Mesenchymal stem cell (in vitro differentiated cells and primary cell): ENCODE measurements around the gene GIMAP8.

Experiments
- DNase-seq: peaks from one replicate; pipeline ENCODE4 v3.0.0-alpha.2; 2013
- H2AFZ ChIP-seq: one replicate; pipeline ENCODE4 v1.6.1; 2013; ENCODE audit warnings: low read depth, mild to moderate bottlenecking, control low read depth, inconsistent platforms, low read length, moderate library complexity
- H2AK5ac ChIP-seq: 2 replicates; pipeline ENCODE4 v1.6.1; 2013; ENCODE audit warnings: low read length, moderate library complexity, mild to moderate bottlenecking, inconsistent platforms; ENCODE audit not compliant: severe bottlenecking
- H2BK120ac ChIP-seq: one replicate; pipeline ENCODE4 v1.6.1; 2013; ENCODE audit warnings: low read depth, mild to moderate bottlenecking, inconsistent platforms, low read length, moderate library complexity
- H2BK12ac ChIP-seq, 2 experiments: one replicate each; pipeline ENCODE4 v1.6.1; 2013; ENCODE audit warnings: inconsistent platforms in 2 of 2, low read length in 2 of 2, mild to moderate bottlenecking in 2 of 2, moderate library complexity in 2 of 2, control low read depth in 1 of 2
- H2BK15ac ChIP-seq: one replicate; pipeline ENCODE4 v1.6.1; 2013; ENCODE audit warnings: mild to moderate bottlenecking, low read depth, inconsistent platforms; ENCODE audit not compliant: poor library complexity, severe bottlenecking
- H2BK5ac ChIP-seq: 2 replicates; pipeline ENCODE4 v1.6.1; 2013; ENCODE audit warnings: low read depth, mild to moderate bottlenecking, low read length, control low read depth, inconsistent platforms; ENCODE audit not compliant: poor library complexity, severe bottlenecking
- H3K14ac ChIP-seq, 2 experiments: one replicate each; pipeline ENCODE4 v1.6.1; 2013; ENCODE audit warnings: inconsistent platforms in 2 of 2, low read length in 2 of 2, control low read depth in 1 of 2, mild to moderate bottlenecking in 1 of 2, moderate library complexity in 1 of 2
- H3K18ac ChIP-seq, 2 experiments: one replicate each; pipeline ENCODE4 v1.6.1; 2013; ENCODE audit warnings: inconsistent platforms in 2 of 2, low read length in 2 of 2, control low read depth in 1 of 2, low read depth in 1 of 2, mild to moderate bottlenecking in 1 of 2
- H3K23ac ChIP-seq, 2 experiments: one replicate each; pipeline ENCODE4 v1.6.1; 2013; ENCODE audit warnings: inconsistent platforms in 2 of 2, low read length in 2 of 2, mild to moderate bottlenecking in 2 of 2, moderate library complexity in 2 of 2, control low read depth in 1 of 2
- H3K27ac ChIP-seq: 2 replicates; pipeline ENCODE4 v1.5.1; 2013; ENCODE audit warnings: mild to moderate bottlenecking, moderate library complexity, low read length, control low read depth, inconsistent platforms; ENCODE audit not compliant: poor library complexity, severe bottlenecking
- H3K27me3 ChIP-seq, 2 experiments: 2 replicates each; pipeline versions ENCODE4 v1.6.1 to v1.7.0; 2013; ENCODE audit warnings: low read length in 2 of 2, mild to moderate bottlenecking in 2 of 2, moderate library complexity in 2 of 2, control low read depth in 1 of 2, inconsistent platforms in 1 of 2; ENCODE audit not compliant: control insufficient read depth in 1 of 2, insufficient read depth in 1 of 2
- H3K36me3 ChIP-seq, 2 experiments: 2 replicates each; pipeline versions ENCODE4 v1.6.1 to v1.7.0; 2013; ENCODE audit warnings: low read length in 2 of 2, control low read depth in 1 of 2, inconsistent platforms in 1 of 2, low read depth in 1 of 2, mild to moderate bottlenecking in 1 of 2; ENCODE audit not compliant: insufficient read depth in 2 of 2, control insufficient read depth in 1 of 2
- H3K4ac ChIP-seq, 2 experiments: one replicate each; pipeline ENCODE4 v1.6.1; 2013; ENCODE audit warnings: inconsistent platforms in 2 of 2, low read length in 2 of 2, mild to moderate bottlenecking in 2 of 2, moderate library complexity in 2 of 2, control low read depth in 1 of 2, low read depth in 1 of 2
- H3K4me1 ChIP-seq: 2 replicates; pipeline ENCODE4 v1.6.1; 2013; ENCODE audit warnings: low read depth, low read length, control low read depth; ENCODE audit not compliant: control insufficient read depth, insufficient read depth
- H3K4me2 ChIP-seq: 2 replicates; pipeline ENCODE4 v1.6.1; 2013; ENCODE audit warnings: low read length, mild to moderate bottlenecking, inconsistent platforms; ENCODE audit not compliant: poor library complexity, severe bottlenecking
- H3K4me3 ChIP-seq, 2 experiments: 2 replicates each; pipeline versions ENCODE4 v1.5.1 to v1.7.0; 2013; ENCODE audit warnings: low read length in 2 of 2, mild to moderate bottlenecking in 2 of 2, control low read depth in 1 of 2, low read depth in 1 of 2; ENCODE audit not compliant: insufficient read depth in 1 of 2
- H3K79me1 ChIP-seq: replicated peaks from 2 replicates; pipeline ENCODE4 v1.6.1; 2013; ENCODE audit warnings: mild to moderate bottlenecking, control low read depth, low read length, inconsistent platforms; ENCODE audit not compliant: poor library complexity, severe bottlenecking
- H3K9ac ChIP-seq: 2 replicates; pipeline ENCODE4 v1.7.0; 2013; ENCODE audit warnings: mild to moderate bottlenecking, low read length, moderate library complexity
- H3K9me3 ChIP-seq: 2 replicates; pipeline ENCODE4 v1.7.0; 2013; ENCODE audit warnings: mild to moderate bottlenecking, low read length; ENCODE audit not compliant: control insufficient read depth
- H4K8ac ChIP-seq: one replicate; pipeline ENCODE4 v1.6.1; 2013; ENCODE audit warnings: inconsistent platforms, mild to moderate bottlenecking, low read length, moderate library complexity
- H4K91ac ChIP-seq: one replicate; pipeline ENCODE4 v1.6.1; 2013; ENCODE audit warnings: mild to moderate bottlenecking, low read length, inconsistent platforms
- WGBS: methylation state at CpG from one replicate; pipeline ENCODE4 v1.1.7; 2013; ENCODE audit warnings: mixed read lengths; 5-methylcytosine and 5-hydroxymethylcytosine counted together

GIMAP8 gene

DNA sequence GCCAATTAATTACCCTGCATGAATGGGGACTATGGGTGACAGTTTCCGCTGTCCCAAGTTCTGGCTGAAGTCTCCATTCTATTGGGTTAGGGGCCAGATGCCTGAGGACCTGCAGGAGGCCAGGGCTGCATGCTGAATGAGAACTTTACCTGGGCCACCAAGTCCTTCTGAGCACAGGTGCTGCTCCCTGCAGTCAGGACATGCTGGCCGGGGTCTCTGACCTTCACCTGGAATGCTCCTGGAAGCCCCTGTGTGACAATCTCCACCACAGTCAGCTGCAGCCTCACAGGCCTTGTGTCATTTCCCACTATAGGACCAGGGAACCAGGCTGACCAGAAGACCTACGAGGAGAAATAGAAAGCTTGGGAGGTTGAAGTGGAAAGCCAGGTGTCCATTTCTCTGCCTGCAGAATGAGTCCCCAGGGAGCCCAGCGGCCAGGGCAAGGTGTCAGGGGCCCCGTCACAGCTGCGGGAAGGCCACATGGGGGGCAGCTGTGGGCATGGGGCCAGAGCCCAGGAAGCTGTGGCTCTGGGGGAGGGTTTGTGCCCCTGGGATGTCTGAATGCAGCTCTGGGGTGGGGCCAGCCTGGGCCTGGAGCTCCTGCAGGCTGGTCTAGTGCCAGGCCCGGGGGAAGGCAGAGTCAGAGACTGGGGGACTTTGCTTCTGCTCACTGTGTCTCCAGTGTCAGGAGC is 5.6 kb upstream of the GIMAP8 start:
- H3K27me3 ChIP-seq = peaks cover 5 to 13% of the 10 kb centered on the region in 2 experiments
- H4K91ac ChIP-seq = no peak overlapping the region
- no peaks in the 10 kb centered on the region for H3K36me3 ChIP-seq
- peaks cover 2% of the 10 kb centered on the region for H3K4me1 ChIP-seq
- H3K4me3 ChIP-seq = no peak overlapping the region
- peaks cover 19% of the 10 kb centered on the region for H3K9me3 ChIP-seq
- no peak overlapping the region for H2AK5ac ChIP-seq
- H4K8ac ChIP-seq = no peak overlapping the region
- H2BK15ac ChIP-seq = no peak overlapping the region
- H3K14ac ChIP-seq = no peak overlapping the region
- no peaks in the 10 kb centered on the region for H3K79me1 ChIP-seq
- no peak overlapping the region for H3K18ac ChIP-seq
- no peak overlapping the region for H2AFZ ChIP-seq
- 78% methylated on average over 7 of the region's 7 CpGs for WGBS
- no peak overlapping the region for H2BK12ac ChIP-seq
- H3K9ac ChIP-seq = no peak overlapping the region
- H2BK120ac ChIP-seq = no peak overlapping the region
- no peak overlapping the region for H3K27ac ChIP-seq
- H3K23ac ChIP-seq = no peak overlapping the region
- H3K4ac ChIP-seq = no peak overlapping the region
- no peak overlapping the region for H2BK5ac ChIP-seq
- DNase-seq = no peak
- H3K4me2 ChIP-seq = no peak overlapping the region

DNA sequence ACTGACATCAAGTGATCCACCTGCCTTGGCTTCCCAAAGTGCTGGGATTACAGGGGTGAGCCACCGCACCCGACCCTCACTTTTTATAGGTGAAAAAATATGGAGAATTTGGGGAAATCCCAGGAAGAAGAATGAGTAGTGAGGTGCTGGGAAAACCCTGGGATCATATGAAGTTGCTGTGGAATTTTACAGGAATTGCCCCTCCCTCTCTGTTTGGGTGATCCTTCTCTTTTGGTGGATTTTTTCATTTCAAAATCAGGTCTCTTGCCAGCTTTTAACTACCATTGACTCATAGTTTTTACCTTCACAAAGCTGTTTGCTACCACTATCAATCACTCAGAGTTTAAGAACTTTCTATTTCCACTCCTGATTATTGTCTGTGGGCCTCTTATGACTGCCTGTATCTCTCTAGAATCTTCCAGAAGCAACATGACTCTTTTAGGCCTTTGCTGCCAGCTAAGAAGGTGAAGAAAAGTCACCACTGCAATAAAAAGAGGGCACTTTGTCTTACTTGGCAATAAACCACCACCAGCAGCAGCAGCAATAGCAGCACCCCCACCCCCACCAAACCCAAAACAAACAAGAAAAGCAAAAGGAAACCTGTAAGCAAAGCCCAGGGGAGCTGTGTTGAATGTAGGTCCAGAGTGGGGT is 4.0 kb upstream of the GIMAP8 start:
- H3K9ac ChIP-seq = no peak overlapping the region
- WGBS = 89% methylated on average over 2 of the region's 2 CpGs
- no peak overlapping the region for H3K18ac ChIP-seq

DNA sequence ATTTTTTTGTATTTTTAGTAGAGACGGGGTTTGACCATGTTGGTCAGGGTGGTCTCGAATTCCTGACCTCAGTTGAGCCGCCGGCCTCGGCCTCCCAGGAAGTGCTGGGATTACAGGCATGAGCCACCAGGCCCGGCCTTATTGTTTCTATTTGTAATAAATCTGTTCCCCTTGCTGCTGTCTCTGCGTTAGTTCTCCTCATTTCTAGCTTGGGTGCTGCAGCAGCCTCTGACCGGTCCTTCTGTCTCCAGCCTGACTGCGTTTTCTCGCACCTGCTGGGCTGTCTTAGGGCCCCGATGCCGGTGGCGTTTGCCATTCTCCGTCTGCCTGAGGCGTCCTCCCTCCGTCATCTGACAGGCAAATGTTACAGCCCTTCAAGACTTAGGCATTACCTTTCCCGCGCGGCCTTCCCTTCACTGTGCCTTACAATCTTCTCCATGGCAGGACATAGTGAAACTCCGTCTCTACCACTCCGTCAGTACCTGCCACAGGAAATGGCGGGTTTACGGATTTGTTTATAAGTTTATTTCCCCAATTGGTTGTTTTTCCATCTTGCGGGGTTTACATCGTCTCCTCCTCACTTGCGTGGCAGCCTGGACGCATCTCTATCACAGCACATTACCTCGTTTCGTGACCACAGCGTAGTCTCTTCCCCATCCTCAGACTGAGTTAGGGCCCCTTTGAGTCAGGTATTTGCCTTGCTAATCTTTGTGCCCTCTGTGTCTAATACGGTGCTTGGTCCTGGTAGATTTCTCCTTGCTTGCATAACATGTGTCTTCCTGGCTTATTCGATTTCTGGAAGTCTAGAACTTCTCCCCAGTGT is 2.3 kb upstream of the GIMAP8 start:
- Histone ChIP-seq H3K23ac (no peak overlapping the region), H3K4ac (no peak overlapping the region), H2AK5ac (no peak overlapping the region), H3K9me3 (no peaks in the 10 kb centered on the region), H4K8ac (no peak overlapping the region), H2BK5ac (no peak overlapping the region), H2BK120ac (no peak overlapping the region), H3K4me2 (no peak overlapping the region), H3K27me3 (peaks cover 26 to 37% of the 10 kb centered on the region in 2 experiments), H2BK15ac (no peak overlapping the region), H2AFZ (no peak overlapping the region), H2BK12ac (no peak overlapping the region), H3K4me3 (no peak overlapping the region), H3K79me1 (no peaks in the 10 kb centered on the region), H3K4me1 (peaks cover 2% of the 10 kb centered on the region), H3K36me3 (no peaks in the 10 kb centered on the region), H4K91ac (no peak overlapping the region), H3K14ac (no peak overlapping the region), H3K9ac (no peak overlapping the region), H3K18ac (no peak overlapping the region), H3K27ac (no peak overlapping the region)
- WGBS = 79% methylated on average over 32 of the region's 32 CpGs
- DNase-seq = no peak

More for the DNA sequence above, 4.0 kb upstream of the GIMAP8 start:
- no peak overlapping the region for H2AK5ac ChIP-seq
- H2BK15ac ChIP-seq = no peak overlapping the region
- H3K4ac ChIP-seq = no peak overlapping the region
- no peaks in the 10 kb centered on the region for H3K36me3 ChIP-seq
- H3K4me1 ChIP-seq = peaks cover 2% of the 10 kb centered on the region
- no peak overlapping the region for H4K91ac ChIP-seq
- DNase-seq = no peak
- H2AFZ ChIP-seq = no peak overlapping the region
- H3K4me3 ChIP-seq = no peak overlapping the region
- H4K8ac ChIP-seq = no peak overlapping the region
- no peak overlapping the region for H2BK12ac ChIP-seq
- no peaks in the 10 kb centered on the region for H3K79me1 ChIP-seq
- no peak overlapping the region for H3K14ac ChIP-seq
- no peak overlapping the region for H3K23ac ChIP-seq
- peaks cover 15% of the 10 kb centered on the region for H3K9me3 ChIP-seq
- peaks cover 18 to 28% of the 10 kb centered on the region in 2 experiments for H3K27me3 ChIP-seq
- H2BK120ac ChIP-seq = no peak overlapping the region
- no peak overlapping the region for H2BK5ac ChIP-seq
- H3K27ac ChIP-seq = no peak overlapping the region
- no peak overlapping the region for H3K4me2 ChIP-seq

DNA sequence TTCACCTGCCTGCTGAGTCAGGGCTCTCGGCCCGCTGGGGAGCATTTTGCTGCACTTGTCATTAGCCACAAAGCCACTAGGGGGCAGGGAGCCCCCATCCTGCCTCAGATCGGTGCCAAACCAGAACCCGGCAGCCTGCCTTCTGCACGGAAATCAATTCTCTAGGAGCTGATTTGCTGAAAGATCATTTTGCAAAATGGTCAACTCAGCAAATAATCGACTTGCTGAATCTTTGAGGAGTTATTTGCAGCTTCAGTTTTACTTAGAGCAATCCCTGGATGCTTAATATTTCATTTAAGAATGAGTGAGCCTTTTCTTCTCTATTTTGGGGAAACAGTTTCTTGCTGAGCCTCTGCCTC is 1.7 kb upstream of the GIMAP8 start:
- Histone ChIP-seq H2BK5ac (no peak overlapping the region), H3K14ac (no peak overlapping the region), H3K4me3 (no peak overlapping the region), H3K36me3 (no peaks in the 10 kb centered on the region), H3K4me1 (peaks cover 2% of the 10 kb centered on the region), H3K9me3 (no peaks in the 10 kb centered on the region), H4K91ac (no peak overlapping the region), H3K9ac (no peak overlapping the region), H2AK5ac (no peak overlapping the region), H3K18ac (no peak overlapping the region), H3K27me3 (peaks cover 26 to 33% of the 10 kb centered on the region in 2 experiments), H2AFZ (no peak overlapping the region), H2BK12ac (no peak overlapping the region), H3K4ac (no peak overlapping the region), H2BK120ac (no peak overlapping the region), H3K23ac (no peak overlapping the region), H3K4me2 (no peak overlapping the region), H3K79me1 (no peaks in the 10 kb centered on the region), H4K8ac (no peak overlapping the region), H3K27ac (no peak overlapping the region), H2BK15ac (no peak overlapping the region)
- 1% methylated on average over 6 of the region's 6 CpGs for WGBS
- peak; percentile 44 for DNase-seq
